ENCODE measurements around the gene PPP2R5C. TPM values are rescaled to one million over a fixed set of nuclear protein-coding genes. Genes with fewer than 3 reads are reported as not detected.
"Not testable (repeated sequence)": the region's sequence is repeated elsewhere in the genome, so short reads cannot be mapped to it uniquely, and the experiment has no call there.

Gene PPP2R5C
- total RNA-seq, 1 donor from 2014 or later = 55.3 TPM

DNA sequence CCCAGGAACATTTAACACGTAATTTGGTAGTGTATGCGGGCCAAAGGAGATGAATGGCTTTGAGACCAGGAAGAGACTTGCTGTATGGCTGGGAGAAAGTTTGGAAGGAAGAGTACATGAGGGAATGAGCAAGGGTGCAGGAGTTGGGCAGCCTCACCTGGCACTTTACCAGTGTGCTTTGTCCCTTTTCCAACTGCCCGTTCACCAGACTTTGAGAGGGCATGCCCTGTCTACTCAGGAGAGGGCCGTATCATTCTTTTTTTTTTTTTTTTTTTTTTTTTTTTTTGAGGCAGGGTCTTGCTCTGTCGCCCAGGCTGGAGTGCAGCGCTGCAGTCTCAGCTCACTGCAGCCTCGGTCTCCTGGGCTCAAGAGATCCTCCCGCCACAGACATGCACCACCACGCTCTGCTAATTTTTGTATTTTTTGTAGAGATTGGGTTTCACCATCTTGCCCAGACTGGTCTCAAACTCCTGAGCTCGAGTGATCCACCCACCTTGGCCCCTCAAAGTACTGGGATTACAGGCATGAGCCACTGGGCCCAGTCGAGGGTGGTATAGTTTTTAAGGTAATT, 209.4 kb downstream of the PPP2R5C start:
- H3K36me3 ChIP-seq (ENCODE audit: control insufficient read depth in 3 of 3, insufficient read depth in 3 of 3, low read length in 3 of 3) = peaks cover 0 to 4% (median 4%) of the 10 kb centered on the region in 3 donors

DNA sequence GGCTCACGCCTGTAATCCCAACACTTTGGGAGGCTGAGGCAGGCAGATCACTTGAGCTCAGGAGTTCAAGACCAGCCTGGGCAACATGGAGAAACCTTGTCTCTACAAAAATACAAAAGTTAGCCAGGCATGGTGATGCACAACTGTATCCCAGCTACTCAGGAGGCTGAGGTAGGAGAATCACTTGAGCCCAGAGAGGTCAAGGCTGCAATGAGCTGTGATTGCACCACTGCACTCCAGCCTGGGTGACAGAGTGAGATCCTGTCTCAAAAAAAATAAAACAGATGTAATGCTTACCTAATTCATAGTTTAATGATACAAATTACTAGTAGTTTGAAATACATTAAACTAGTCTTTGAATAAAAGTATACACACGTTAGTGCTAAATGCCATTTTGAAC, 209.9 kb downstream of the PPP2R5C start:
- H3K9ac ChIP-seq (ENCODE audit: low read depth in 1 of 3, low read length in 3 of 3) = peak overlapping the region in 1 of 3 donors; percentile 12
- not testable (repeated sequence) for H3K9me3 ChIP-seq (ENCODE audit: control insufficient read depth in 3 of 3, low read length in 3 of 3); H3K27me3 ChIP-seq (ENCODE audit: control insufficient read depth in 3 of 3, insufficient read depth in 3 of 3, low read length in 3 of 3); H3K4me3 ChIP-seq (ENCODE audit: low read length in 3 of 3); H3K36me3 ChIP-seq (ENCODE audit: control insufficient read depth in 3 of 3, insufficient read depth in 3 of 3, low read length in 3 of 3); H3K27ac ChIP-seq (ENCODE audit: low read depth, low read length)
- H3K4me1 ChIP-seq (ENCODE audit: control insufficient read depth in 3 of 3, insufficient read depth in 3 of 3, low read length in 3 of 3) = peaks cover 24 to 35% (median 32%) of the 10 kb centered on the region in 3 donors

More for the DNA sequence above, 209.4 kb downstream of the PPP2R5C start:
- no peak overlapping the region for H3K27ac ChIP-seq (ENCODE audit: low read depth, low read length)
- peaks cover 26 to 40% (median 35%) of the 10 kb centered on the region in 3 donors for H3K4me1 ChIP-seq (ENCODE audit: control insufficient read depth in 3 of 3, insufficient read depth in 3 of 3, low read length in 3 of 3)
- no peak overlapping the region for H3K9ac ChIP-seq (ENCODE audit: low read depth in 1 of 3, low read length in 3 of 3)
- H3K4me3 ChIP-seq (ENCODE audit: low read length in 3 of 3) = no peak overlapping the region
- H3K27me3 ChIP-seq (ENCODE audit: control insufficient read depth in 3 of 3, insufficient read depth in 3 of 3, low read length in 3 of 3) = no peaks in the 10 kb centered on the region
- H3K9me3 ChIP-seq (ENCODE audit: control insufficient read depth in 3 of 3, low read length in 3 of 3) = no peaks in the 10 kb centered on the region

- Histone ChIP-seq H3K9me3 (ENCODE audit: control insufficient read depth in 3 of 3, low read length in 3 of 3) (no peaks in the 10 kb centered on the region), H3K4me1 (ENCODE audit: control insufficient read depth in 3 of 3, insufficient read depth in 3 of 3, low read length in 3 of 3) (peaks cover 21 to 28% (median 27%) of the 10 kb centered on the region in 3 donors), H3K9ac (ENCODE audit: low read depth in 1 of 3, low read length in 3 of 3) (peak overlapping the region; percentile 12 to 46 (median 32)), H3K27ac (ENCODE audit: low read depth, low read length) (peak overlapping the region; percentile 61), H3K27me3 (ENCODE audit: control insufficient read depth in 3 of 3, insufficient read depth in 3 of 3, low read length in 3 of 3) (no peaks in the 10 kb centered on the region), H3K4me3 (ENCODE audit: low read length in 3 of 3) (peak overlapping the region; percentile 4 to 46 (median 34)), H3K36me3 (ENCODE audit: control insufficient read depth in 3 of 3, insufficient read depth in 3 of 3, low read length in 3 of 3) (peaks cover 4 to 8% (median 7%) of the 10 kb centered on the region in 3 donors)
Measured at GRCh38 chr14:101972126-101972866, 210.8 kb downstream of the PPP2R5C start.

DNA sequence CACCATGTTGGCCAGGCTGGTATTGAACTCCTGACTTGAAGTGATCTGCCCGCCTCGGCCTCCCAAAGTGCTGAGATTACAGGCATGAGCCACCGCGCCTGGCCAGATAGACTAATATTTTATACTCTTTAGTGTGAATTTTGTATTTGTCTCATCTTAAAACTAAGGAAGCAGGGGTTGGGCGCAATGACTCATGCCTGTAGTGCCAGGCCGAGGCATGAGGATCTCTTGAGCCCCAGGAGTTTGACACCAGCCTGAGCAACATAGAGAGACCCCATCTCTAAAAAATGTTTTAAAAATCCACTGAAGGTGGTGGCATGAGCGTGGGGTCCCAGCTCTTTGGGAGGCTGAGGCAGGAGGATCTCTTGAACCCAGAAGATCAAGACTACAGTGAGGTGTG, 211.8 kb downstream of the PPP2R5C start:
- no peaks in the 10 kb centered on the region for H3K27me3 ChIP-seq (ENCODE audit: control insufficient read depth in 3 of 3, insufficient read depth in 3 of 3, low read length in 3 of 3)
- H3K9ac ChIP-seq (ENCODE audit: low read depth in 1 of 3, low read length in 3 of 3) = peak overlapping the region in 1 of 3 donors; percentile 10
- H3K36me3 ChIP-seq (ENCODE audit: control insufficient read depth in 3 of 3, insufficient read depth in 3 of 3, low read length in 3 of 3) = peaks cover 4 to 13% (median 13%) of the 10 kb centered on the region in 3 donors
- no peaks in the 10 kb centered on the region for H3K9me3 ChIP-seq (ENCODE audit: control insufficient read depth in 3 of 3, low read length in 3 of 3)
- peaks cover 21 to 25% (median 24%) of the 10 kb centered on the region in 3 donors for H3K4me1 ChIP-seq (ENCODE audit: control insufficient read depth in 3 of 3, insufficient read depth in 3 of 3, low read length in 3 of 3)
- H3K27ac ChIP-seq (ENCODE audit: low read depth, low read length) = peak overlapping the region; percentile 61
- no peak overlapping the region for H3K4me3 ChIP-seq (ENCODE audit: low read length in 3 of 3)

- H3K9ac ChIP-seq (ENCODE audit: low read depth in 1 of 3, low read length in 3 of 3) = no peak overlapping the region
- H3K36me3 ChIP-seq (ENCODE audit: control insufficient read depth in 3 of 3, insufficient read depth in 3 of 3, low read length in 3 of 3) = peaks cover 6 to 27% (median 25%) of the 10 kb centered on the region in 3 donors
- H3K27ac ChIP-seq (ENCODE audit: low read depth, low read length) = no peak overlapping the region
- no peak overlapping the region for H3K4me3 ChIP-seq (ENCODE audit: low read length in 3 of 3)
- H3K27me3 ChIP-seq (ENCODE audit: control insufficient read depth in 3 of 3, insufficient read depth in 3 of 3, low read length in 3 of 3) = no peaks in the 10 kb centered on the region
- H3K9me3 ChIP-seq (ENCODE audit: control insufficient read depth in 3 of 3, low read length in 3 of 3) = no peaks in the 10 kb centered on the region
- peaks cover 24 to 25% (median 24%) of the 10 kb centered on the region in 3 donors for H3K4me1 ChIP-seq (ENCODE audit: control insufficient read depth in 3 of 3, insufficient read depth in 3 of 3, low read length in 3 of 3)
Measured at GRCh38 chr14:101975231-101975630, 213.7 kb downstream of the PPP2R5C start.

Small RNAs within 50 kb of the gene (small RNA-seq; reads per million reads assigned to genes)
- gene AL118558.2 (not detected), gene RNU6-790P (not detected)

Other genes starting within 250 kb of the PPP2R5C start
- gene DIO3, start 200.2 kb upstream of the PPP2R5C start, total RNA-seq = 1.0 TPM
- 211 TPM for gene DYNC1H1, start 202.9 kb downstream of the PPP2R5C start, total RNA-seq